Naive thymus-derived CD4-positive, alpha-beta T cell (primary cell): ENCODE measurements around the gene COG7. TPM values are rescaled to one million over a fixed set of nuclear protein-coding genes. Genes with fewer than 3 reads are reported as not detected.
"Not testable (repeated sequence)": the region's sequence is repeated elsewhere in the genome, so short reads cannot be mapped to it uniquely, and the experiment has no call there.

Experiments
- ATAC-seq: fragments of 150-1000 bp; cut with Tn5 transposase; 2 replicates; pipeline ENCODE4 v1.10.0; 2021; ENCODE audit warnings: mild to moderate bottlenecking, moderate library complexity
- CTCF ChIA-PET: fragments of 350-600 bp; sonication (Branson Sonifier 250); formaldehyde crosslinking; loops from one replicate; lab custom pipeline; 2021; ENCODE audit warnings: antibody characterized with exemption; lab: Charles Lee
- POLR2A ChIA-PET: fragments of 350-600 bp; sonication (Branson Sonifier 250); formaldehyde crosslinking; loops from one replicate; lab custom pipeline; 2021; ENCODE audit warnings: antibody characterized with exemption, inconsistent platforms; lab: Charles Lee
- DNase-seq, 9 donors: peaks; one replicate each; pipeline versions ENCODE4 v3.0.0 to v3.0.0-alpha.2; 2020 to 2022; ENCODE audit warnings: mixed read lengths in 1 of 9
- H3K27ac ChIP-seq: one replicate; pipeline ENCODE4 v1.7.0; 2013; ENCODE audit warnings: mild to moderate bottlenecking, low read depth, low read length, moderate library complexity
- H3K27me3 ChIP-seq, 2 donors: one replicate each; pipeline ENCODE4 v1.7.0; 2013; ENCODE audit warnings: low read length in 2 of 2, mild to moderate bottlenecking in 2 of 2, moderate library complexity in 2 of 2; ENCODE audit not compliant: control insufficient read depth in 2 of 2, insufficient read depth in 2 of 2
- H3K36me3 ChIP-seq, 3 experiments: 1 replicate in 2 of 3; 2 replicates in 1 of 3; pipeline ENCODE4 v1.7.0; 2013; ENCODE audit warnings: low read length in 3 of 3, mild to moderate bottlenecking in 3 of 3, moderate library complexity in 1 of 3; ENCODE audit not compliant: insufficient read depth in 3 of 3, control insufficient read depth in 2 of 3
- H3K4me1 ChIP-seq, 2 donors: one replicate each; pipeline ENCODE4 v1.7.0; 2013; ENCODE audit warnings: low read length in 2 of 2, mild to moderate bottlenecking in 2 of 2, moderate library complexity in 1 of 2; ENCODE audit not compliant: control insufficient read depth in 2 of 2, insufficient read depth in 2 of 2
- H3K4me3 ChIP-seq: 2 replicates; pipeline ENCODE4 v1.7.0; 2013; ENCODE audit warnings: mild to moderate bottlenecking, low read length
- H3K9me3 ChIP-seq, 3 experiments: 1 replicate in 2 of 3; 2 replicates in 1 of 3; pipeline ENCODE4 v1.7.0; 2013; ENCODE audit warnings: low read length in 3 of 3; ENCODE audit not compliant: control insufficient read depth in 2 of 3
- H3K27ac Mint-ChIP-seq, 9 donors: one replicate each; pipeline ENCODE4 v1.8.0; 2020 to 2022; ENCODE audit warnings: mixed read lengths in 9 of 9, mild to moderate bottlenecking in 8 of 9, moderate library complexity in 5 of 9, inconsistent platforms in 2 of 9
- H3K27me3 Mint-ChIP-seq, 5 donors: one replicate each; pipeline ENCODE4 v1.8.0; 2021 to 2022; ENCODE audit warnings: mixed read lengths in 5 of 5, mild to moderate bottlenecking in 1 of 5
- H3K36me3 Mint-ChIP-seq, 5 donors: one replicate each; pipeline ENCODE4 v1.8.0; 2020 to 2022; ENCODE audit warnings: mixed read lengths in 5 of 5, mild to moderate bottlenecking in 3 of 5, inconsistent platforms in 1 of 5
- H3K4me1 Mint-ChIP-seq, 7 donors: one replicate each; pipeline ENCODE4 v1.8.0; 2020 to 2022; ENCODE audit warnings: mixed read lengths in 7 of 7, mild to moderate bottlenecking in 3 of 7, inconsistent platforms in 1 of 7
- H3K4me3 Mint-ChIP-seq, 10 donors: one replicate each; pipeline ENCODE4 v1.8.0; 2020 to 2022; ENCODE audit warnings: mild to moderate bottlenecking in 10 of 10, mixed read lengths in 10 of 10, moderate library complexity in 6 of 10, inconsistent platforms in 2 of 10
- H3K9me3 Mint-ChIP-seq, 11 donors: one replicate each; pipeline ENCODE4 v1.8.0; 2020 to 2022; ENCODE audit warnings: mixed read lengths in 11 of 11, mild to moderate bottlenecking in 4 of 11, inconsistent platforms in 1 of 11, moderate library complexity in 1 of 11
- intact Hi-C, 2 donors: fragments of 100-400 bp; cut with micrococcal nuclease; formaldehyde crosslinking; loops; one replicate each; pipeline ENCODE4 v1.15.1; 2023
- polyA plus RNA-seq, 2 donors: library from polyadenylated mRNA; unstranded; fragments of 300-500 nt; fragmentation: Illumina TruSeq; gene quantifications; one replicate each; pipeline ENCODE4 v1.2.3, GENCODE V29; 2021
- total RNA-seq, 6 experiments: library from RNA in 5 of 6; stranded (reverse) in 5 of 6; gene quantifications; 1 replicate in 5 of 6; 2 replicates in 1 of 6; pipeline ENCODE4 v1.2.3 and lab custom pipeline; 2021 to 2026

Gene COG7
- total and polyA plus RNA-seq, 7 experiments from 2014 or later = 9.6 to 28.4 (median 18.9) TPM

- H3K27me3 Mint-ChIP-seq, H3K27ac Mint-ChIP-seq, DNase-seq, H3K4me1 Mint-ChIP-seq, ATAC-seq, H3K9me3 ChIP-seq, H3K4me1 ChIP-seq, H3K27ac ChIP-seq, POLR2A ChIA-PET, H3K9me3 Mint-ChIP-seq, H3K4me3 Mint-ChIP-seq, H3K4me3 ChIP-seq, H3K27me3 ChIP-seq: not testable (repeated sequence)
- H3K36me3 ChIP-seq = peaks cover 5 to 59% (median 11%) of the 10 kb centered on the region in 3 experiments
- H3K36me3 Mint-ChIP-seq = peaks cover 7 to 49% (median 21%) of the 10 kb centered on the region in 5 donors
- CTCF ChIA-PET = interaction anchor here (0.6 kb wide), 1 partner anchor 250 kb away, joined by 3 read pairs; no protein-coding TSS in a partner anchor
- intact Hi-C loops = loop anchor here in 1 of 2 donors (10.0 kb wide), 1 partner anchor 1883 kb away; no protein-coding TSS in a partner anchor
Measured at GRCh38 chr16:23437542-23437941, 15.4 kb downstream of the COG7 start.

- H3K9me3 Mint-ChIP-seq = no peaks in the 10 kb centered on the region
- POLR2A ChIA-PET = no interaction called here
- peak overlapping the region in 1 of 9 donors; percentile 49 for H3K27ac Mint-ChIP-seq
- peaks cover 7 to 47% (median 21%) of the 10 kb centered on the region in 5 donors for H3K36me3 Mint-ChIP-seq
- no peak overlapping the region for H3K4me3 Mint-ChIP-seq
- CTCF ChIA-PET = interaction anchor here (0.6 kb wide), 1 partner anchor 250 kb away, joined by 3 read pairs; no protein-coding TSS in a partner anchor
- intact Hi-C loops = loop anchor here in 1 of 2 donors (10.0 kb wide), 1 partner anchor 1882 kb away; no protein-coding TSS in a partner anchor
- Histone ChIP-seq H3K4me1 (no peaks in the 10 kb centered on the region), H3K27ac (no peak overlapping the region), H3K36me3 (peaks cover 6 to 59% (median 11%) of the 10 kb centered on the region in 3 experiments), H3K27me3 (no peaks in the 10 kb centered on the region), H3K9me3 (no peaks in the 10 kb centered on the region), H3K4me3 (no peak overlapping the region)
- DNase-seq = no peak
- no peak for ATAC-seq
- no peaks in the 10 kb centered on the region for H3K27me3 Mint-ChIP-seq
- H3K4me1 Mint-ChIP-seq = peaks cover 0 to 4% (median 0%) of the 10 kb centered on the region in 7 donors
Measured at GRCh38 chr16:23436951-23437350, 16.0 kb downstream of the COG7 start.

DNA sequence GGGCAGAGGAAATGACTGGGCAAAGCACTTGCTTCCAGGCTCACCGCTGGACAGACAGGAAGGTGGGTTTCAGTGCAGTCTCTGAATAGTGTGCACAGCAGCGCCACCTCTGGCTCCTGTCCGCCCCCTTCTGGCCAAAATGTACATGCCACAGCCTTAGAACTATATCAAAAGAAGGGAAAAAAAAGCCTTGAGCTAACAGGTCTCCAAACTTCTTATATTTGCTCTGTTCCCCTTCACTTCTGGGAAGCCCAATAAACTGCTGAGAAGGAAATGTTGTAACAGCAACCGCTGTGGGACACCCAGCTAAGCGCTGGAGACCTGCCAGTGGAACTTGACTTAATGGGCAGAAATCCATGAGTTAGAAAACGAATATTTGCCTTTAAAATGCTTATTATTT lies 17.5 kb downstream of the COG7 start:
- Mint-ChIP-seq H3K4me3 (no peak overlapping the region), H3K9me3 (no peaks in the 10 kb centered on the region), H3K27ac (peak overlapping the region in 1 of 9 donors; percentile 53), H3K27me3 (no peaks in the 10 kb centered on the region), H3K4me1 (peaks cover 0 to 4% (median 0%) of the 10 kb centered on the region in 7 donors), H3K36me3 (peaks cover 7 to 41% (median 18%) of the 10 kb centered on the region in 5 donors)
- Histone ChIP-seq H3K27ac (no peak overlapping the region), H3K36me3 (peaks cover 6 to 50% (median 11%) of the 10 kb centered on the region in 3 experiments), H3K4me3 (no peak overlapping the region), H3K9me3 (no peaks in the 10 kb centered on the region), H3K27me3 (no peaks in the 10 kb centered on the region), H3K4me1 (no peaks in the 10 kb centered on the region)
- peak; percentile 5 to 60 (median 48) for DNase-seq
- intact Hi-C loops = loop anchor here (1.0 to 10.0 kb wide), 3 partner anchors 17 to 1881 kb away; partner anchors contain the start of genes COG7 (in 2 of the 2) and SCNN1G (in 1 of the 2)
- peak; percentile 89 for ATAC-seq
- POLR2A ChIA-PET = no interaction called here
- CTCF ChIA-PET = interaction anchor here (1.2 to 2.3 kb wide), 5 partner anchors 9 to 254 kb away, joined by 3 to 8 read pairs (median 5); partner anchors contain the start of gene COG7

DNA sequence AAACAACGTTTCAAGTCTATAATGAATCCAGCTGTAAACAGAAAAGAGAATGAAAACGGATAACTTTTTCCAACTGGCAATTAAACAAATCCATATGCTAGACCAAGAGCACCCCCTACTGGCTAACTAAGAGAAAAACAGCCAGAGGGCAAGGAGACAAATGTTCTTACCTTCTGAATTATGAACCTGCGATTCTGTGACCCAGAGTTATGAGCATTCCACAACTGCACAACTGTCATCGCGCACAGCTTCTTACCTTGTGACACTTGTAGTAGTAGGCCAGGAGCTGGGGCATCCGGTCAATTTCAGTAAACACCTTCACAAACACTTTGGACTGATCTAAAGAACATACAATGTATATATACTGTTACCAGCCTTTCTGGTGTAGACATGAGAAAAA lies 18.6 kb downstream of the COG7 start:
- ATAC-seq (peak; percentile 57), DNase-seq (peak in 8 of 9 donors; percentile 10 to 64 (median 52))
- Mint-ChIP-seq H3K36me3 (peaks cover 7 to 40% (median 18%) of the 10 kb centered on the region in 5 donors), H3K27me3 (no peaks in the 10 kb centered on the region), H3K9me3 (no peaks in the 10 kb centered on the region), H3K27ac (no peak overlapping the region), H3K4me1 (peaks cover 0 to 4% (median 0%) of the 10 kb centered on the region in 7 donors), H3K4me3 (no peak overlapping the region)
- no peak overlapping the region for H3K4me3 ChIP-seq
- H3K36me3 ChIP-seq = peaks cover 6 to 57% (median 11%) of the 10 kb centered on the region in 3 experiments
- no peaks in the 10 kb centered on the region for H3K4me1 ChIP-seq
- H3K27ac ChIP-seq = no peak overlapping the region
- CTCF ChIA-PET = interaction anchor here (0.6 to 2.3 kb wide), 8 partner anchors 8 to 368 kb away, joined by 3 to 8 read pairs (median 5); partner anchors contain the start of gene SCNN1G
- POLR2A ChIA-PET = no interaction called here
- no peaks in the 10 kb centered on the region for H3K9me3 ChIP-seq
- intact Hi-C loops = loop anchor here (2.0 to 10.0 kb wide), 2 partner anchors 18 to 1880 kb away; partner anchors contain the start of gene COG7 (in 2 of the 2)
- H3K27me3 ChIP-seq = no peaks in the 10 kb centered on the region

DNA sequence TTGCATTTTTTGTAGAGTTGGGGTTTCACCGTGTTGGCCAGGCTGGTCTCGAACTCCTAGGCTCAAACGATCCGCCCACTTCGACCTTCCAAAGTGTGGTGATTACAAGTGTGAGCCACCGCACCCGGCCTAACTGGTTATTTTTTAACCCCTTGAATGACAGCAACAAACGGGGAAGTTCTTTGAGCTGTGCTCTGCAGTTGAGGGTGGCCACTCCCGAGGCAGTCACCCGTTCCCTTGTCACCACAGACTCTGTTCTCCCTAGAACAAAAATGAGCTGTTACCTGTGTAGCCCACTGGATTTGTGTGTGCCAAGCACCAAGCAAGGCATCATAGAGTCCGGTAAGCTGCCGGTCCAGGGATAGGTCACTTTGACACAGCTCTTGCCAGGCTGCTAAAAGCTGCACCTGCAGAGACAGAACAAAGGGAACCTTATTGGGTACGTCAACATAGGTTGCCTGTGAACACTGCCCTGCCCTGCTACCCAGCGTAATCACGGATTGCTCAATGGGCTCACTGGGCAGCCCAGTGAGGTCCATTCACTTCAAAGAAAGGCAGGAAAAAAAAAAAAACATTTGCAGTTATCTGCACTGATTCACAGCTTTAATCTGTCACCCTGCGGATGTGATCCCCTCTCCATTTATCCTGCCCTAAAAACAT lies 19.6 kb downstream of the COG7 start:
- ATAC-seq = no peak
- Histone ChIP-seq H3K36me3 (peaks cover 6 to 51% (median 11%) of the 10 kb centered on the region in 3 experiments), H3K4me1 (no peaks in the 10 kb centered on the region), H3K27ac (no peak overlapping the region), H3K9me3 (no peaks in the 10 kb centered on the region), H3K27me3 (no peaks in the 10 kb centered on the region), H3K4me3 (no peak overlapping the region)
- Mint-ChIP-seq H3K27ac (no peak overlapping the region), H3K4me3 (no peak overlapping the region), H3K4me1 (peaks cover 0 to 4% (median 0%) of the 10 kb centered on the region in 7 donors), H3K27me3 (no peaks in the 10 kb centered on the region), H3K36me3 (peaks cover 7 to 39% (median 14%) of the 10 kb centered on the region in 5 donors), H3K9me3 (no peaks in the 10 kb centered on the region)
- CTCF ChIA-PET = interaction anchor here (0.6 to 1.7 kb wide), 3 partner anchors 8 to 250 kb away, joined by 3 to 8 read pairs (median 7); partner anchors contain the start of gene SCNN1G
- POLR2A ChIA-PET = no interaction called here
- DNase-seq = no peak
- intact Hi-C loops = loop anchor here in 1 of 2 donors (10.0 kb wide), 1 partner anchor 1879 kb away; no protein-coding TSS in a partner anchor

- no peaks in the 10 kb centered on the region for H3K27me3 Mint-ChIP-seq
- intact Hi-C loops = loop anchor here in 1 of 2 donors (10.0 kb wide), 1 partner anchor 1878 kb away; no protein-coding TSS in a partner anchor
- ATAC-seq (no peak), DNase-seq (no peak)
- peaks cover 0 to 4% (median 0%) of the 10 kb centered on the region in 7 donors for H3K4me1 Mint-ChIP-seq
- Histone ChIP-seq H3K27ac (no peak overlapping the region), H3K36me3 (peaks cover 6 to 49% (median 11%) of the 10 kb centered on the region in 3 experiments), H3K4me3 (no peak overlapping the region), H3K27me3 (no peaks in the 10 kb centered on the region), H3K4me1 (no peaks in the 10 kb centered on the region), H3K9me3 (no peaks in the 10 kb centered on the region)
- peaks cover 9 to 38% (median 12%) of the 10 kb centered on the region in 5 donors for H3K36me3 Mint-ChIP-seq
- no peak overlapping the region for H3K4me3 Mint-ChIP-seq
- no peaks in the 10 kb centered on the region for H3K9me3 Mint-ChIP-seq
- ChIA-PET POLR2A (no interaction called here), CTCF (no interaction called here)
- H3K27ac Mint-ChIP-seq = no peak overlapping the region
Measured at GRCh38 chr16:23432176-23433128, 20.5 kb downstream of the COG7 start.
